Keratinocyte (primary cell): ENCODE measurements around the gene GNPTAB. TPM values are rescaled to one million over a fixed set of nuclear protein-coding genes. Genes with fewer than 3 reads are reported as not detected.

Source experiments
- DNase-seq: peaks from one replicate; pipeline ENCODE4 v3.0.0-alpha.2; 2011; ENCODE audit warnings: low read depth, missing footprints, low spot score
- FAIRE-seq: peaks from 2 replicates; lab custom pipeline; 2011; peaks lifted over from hg19 to GRCh38; lab: Jason Lieb, UNC
- H2AFZ ChIP-seq: 2 replicates; pipeline ENCODE4 v1.6.0; 2012; ENCODE audit warnings: low read length, control low read depth, inconsistent platforms; ENCODE audit not compliant: control insufficient read depth
- H3K27ac ChIP-seq: 2 replicates; pipeline ENCODE4 v1.5.1; 2011; ENCODE audit warnings: low read length; ENCODE audit not compliant: control insufficient read depth, insufficient read depth
- H3K27me3 ChIP-seq: 3 replicates; pipeline ENCODE4 v1.6.0; 2011; ENCODE audit warnings: low read length; ENCODE audit not compliant: control insufficient read depth, insufficient read depth; ENCODE audit errors: extremely low read depth
- H3K36me3 ChIP-seq, 2 experiments: 2 replicates in 1 of 2; 3 replicates in 1 of 2; pipeline ENCODE4 v1.5.1; 2011; ENCODE audit warnings: low read length in 2 of 2, mild to moderate bottlenecking in 1 of 2; ENCODE audit not compliant: control insufficient read depth in 2 of 2, insufficient read depth in 2 of 2; ENCODE audit errors: extremely low read depth in 1 of 2
- H3K4me1 ChIP-seq: 3 replicates; pipeline ENCODE4 v1.5.1; 2011; ENCODE audit warnings: low read length; ENCODE audit not compliant: control insufficient read depth, insufficient read depth; ENCODE audit errors: extremely low read depth
- H3K4me2 ChIP-seq: 3 replicates; pipeline ENCODE4 v1.6.0; 2011; ENCODE audit warnings: low read depth, low read length; ENCODE audit not compliant: control insufficient read depth, insufficient read depth; ENCODE audit errors: extremely low read depth
- H3K4me3 ChIP-seq, 3 experiments: fragments of 200-600 bp in 1 of 3; sonication (generic) in 1 of 3; 2 replicates in 2 of 3; 3 replicates in 1 of 3; pipeline ENCODE4 v1.5.1; 2011 to 2016; ENCODE audit warnings: low read length in 3 of 3, mild to moderate bottlenecking in 3 of 3, control low read depth in 2 of 3, inconsistent platforms in 1 of 3, low read depth in 1 of 3, mixed read lengths in 1 of 3, mixed run types in 1 of 3, moderate library complexity in 1 of 3; ENCODE audit not compliant: control insufficient read depth in 2 of 3, insufficient read depth in 2 of 3; ENCODE audit errors: extremely low read depth in 1 of 3
- H3K79me2 ChIP-seq: 2 replicates; pipeline ENCODE4 v1.6.0; 2012; ENCODE audit warnings: low read length; ENCODE audit not compliant: control insufficient read depth, insufficient read depth
- H3K9ac ChIP-seq: 3 replicates; pipeline ENCODE4 v1.6.0; 2011; ENCODE audit warnings: low read length; ENCODE audit not compliant: control insufficient read depth, insufficient read depth; ENCODE audit errors: extremely low read depth
- H3K9me1 ChIP-seq: 3 replicates; pipeline ENCODE4 v1.6.0; 2011; ENCODE audit warnings: low read length; ENCODE audit not compliant: control insufficient read depth, insufficient read depth; ENCODE audit errors: extremely low read depth
- H3K9me3 ChIP-seq: 2 replicates; pipeline ENCODE4 v1.5.1; 2012; ENCODE audit warnings: low read depth, low read length; ENCODE audit not compliant: control insufficient read depth
- H4K20me1 ChIP-seq: 3 replicates; pipeline ENCODE4 v1.6.0; 2011; ENCODE audit warnings: low read length; ENCODE audit not compliant: control insufficient read depth, insufficient read depth; ENCODE audit errors: extremely low read depth
- EZH2 ChIP-seq: IDR thresholded peaks from one replicate; pipeline ENCODE4 v1.6.1; 2012; ENCODE audit warnings: inconsistent platforms, mild to moderate bottlenecking, low read length, moderate library complexity
- dilution Hi-C: fragments of 300-500 bp; cut with MboI; formaldehyde crosslinking; loops from one replicate; pipeline ENCODE4 v1.7.0; 2020; ENCODE audit warnings: low sequenced_read_pairs; ENCODE audit not compliant: extremely low pct_ligation_motif_present
- polyA plus RNA-seq, 5 experiments: library from polyadenylated mRNA; depleted of rRNA in 3 of 5; stranded (reverse) in 3 of 5; stranded (forward) in 1 of 5; unstranded in 1 of 5; fragments of >200 nt; gene quantifications; 1 replicate in 1 of 5; 2 replicates in 3 of 5; 3 replicates in 1 of 5; pipeline versions ENCODE4 v1.2.1 to v1.2.3, GENCODE V29; 2011 to 2012; ENCODE audit warnings: missing spikeins in 2 of 5, low read depth in 1 of 5, low replicate concordance in 1 of 5
- TF ChIP-seq, protein P1 (sequence below), 3 experiments: IDR thresholded peaks in 1 of 3; conservative IDR thresholded peaks in 1 of 3; optimal IDR thresholded peaks in 1 of 3; 2 replicates in 2 of 3; 3 replicates in 1 of 3; pipeline versions ENCODE3 to v1.5.1; 2011; ENCODE audit warnings: low read length in 3 of 3, mild to moderate bottlenecking in 3 of 3, moderate library complexity in 2 of 3, control low read depth in 1 of 3, inconsistent platforms in 1 of 3; ENCODE audit not compliant: insufficient read depth in 2 of 3; ENCODE audit errors: extremely low read depth in 1 of 3

GNPTAB gene
- polyA plus RNA-seq, 1 donor (not counting 4 experiments of a cell fraction or from before 2014, with no cell fraction given): 35.7 TPM

DNA sequence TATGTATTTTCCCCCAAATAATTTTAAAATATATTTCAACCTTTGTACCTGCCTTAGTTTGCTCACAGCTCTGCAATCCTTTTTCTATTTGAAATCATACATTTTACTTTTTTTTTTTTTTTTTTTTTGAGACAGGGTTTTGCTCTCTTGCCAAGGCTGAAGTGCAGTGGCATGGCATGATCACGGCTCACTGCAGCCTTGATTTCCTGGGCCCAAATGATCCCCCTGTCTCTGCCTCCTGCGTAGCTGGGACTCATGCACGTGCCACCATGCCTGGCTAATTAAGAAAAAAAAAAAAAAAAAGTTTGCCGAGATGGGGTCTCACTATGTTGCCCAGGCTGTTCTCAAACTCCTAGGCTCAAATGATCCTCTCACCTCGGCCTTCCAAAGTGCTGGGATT is 90.2 kb downstream of the GNPTAB start:
- Histone ChIP-seq H2AFZ (no peak overlapping the region), H3K4me3 (no peak overlapping the region), H3K27ac (no peak overlapping the region), H3K9me3 (no peaks in the 10 kb centered on the region), H3K27me3 (no peaks in the 10 kb centered on the region), H3K79me2 (no peaks in the 10 kb centered on the region), H4K20me1 (no peaks in the 10 kb centered on the region), H3K9ac (no peak overlapping the region), H3K4me2 (no peak overlapping the region), H3K36me3 (peaks cover 3 to 4% of the 10 kb centered on the region in 2 experiments), H3K4me1 (no peaks in the 10 kb centered on the region), H3K9me1 (no peaks in the 10 kb centered on the region)
- DNase-seq (no peak), FAIRE-seq (no peak)
- no peak for TF ChIP-seq EZH2
- TF ChIP-seq, protein P1, sequence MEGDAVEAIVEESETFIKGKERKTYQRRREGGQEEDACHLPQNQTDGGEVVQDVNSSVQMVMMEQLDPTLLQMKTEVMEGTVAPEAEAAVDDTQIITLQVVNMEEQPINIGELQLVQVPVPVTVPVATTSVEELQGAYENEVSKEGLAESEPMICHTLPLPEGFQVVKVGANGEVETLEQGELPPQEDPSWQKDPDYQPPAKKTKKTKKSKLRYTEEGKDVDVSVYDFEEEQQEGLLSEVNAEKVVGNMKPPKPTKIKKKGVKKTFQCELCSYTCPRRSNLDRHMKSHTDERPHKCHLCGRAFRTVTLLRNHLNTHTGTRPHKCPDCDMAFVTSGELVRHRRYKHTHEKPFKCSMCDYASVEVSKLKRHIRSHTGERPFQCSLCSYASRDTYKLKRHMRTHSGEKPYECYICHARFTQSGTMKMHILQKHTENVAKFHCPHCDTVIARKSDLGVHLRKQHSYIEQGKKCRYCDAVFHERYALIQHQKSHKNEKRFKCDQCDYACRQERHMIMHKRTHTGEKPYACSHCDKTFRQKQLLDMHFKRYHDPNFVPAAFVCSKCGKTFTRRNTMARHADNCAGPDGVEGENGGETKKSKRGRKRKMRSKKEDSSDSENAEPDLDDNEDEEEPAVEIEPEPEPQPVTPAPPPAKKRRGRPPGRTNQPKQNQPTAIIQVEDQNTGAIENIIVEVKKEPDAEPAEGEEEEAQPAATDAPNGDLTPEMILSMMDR (optimal IDR thresholded peaks at IDR 0.05 in 1 of 3, IDR thresholded peaks at IDR 0.05 in 1 of 3, conservative IDR thresholded peaks at IDR 0.05 in 1 of 3; ENCODE audit: extremely low read depth in 1 of 3, insufficient read depth in 2 of 3, low read length in 3 of 3): no peak
- dilution Hi-C loops: no loop called here

DNA sequence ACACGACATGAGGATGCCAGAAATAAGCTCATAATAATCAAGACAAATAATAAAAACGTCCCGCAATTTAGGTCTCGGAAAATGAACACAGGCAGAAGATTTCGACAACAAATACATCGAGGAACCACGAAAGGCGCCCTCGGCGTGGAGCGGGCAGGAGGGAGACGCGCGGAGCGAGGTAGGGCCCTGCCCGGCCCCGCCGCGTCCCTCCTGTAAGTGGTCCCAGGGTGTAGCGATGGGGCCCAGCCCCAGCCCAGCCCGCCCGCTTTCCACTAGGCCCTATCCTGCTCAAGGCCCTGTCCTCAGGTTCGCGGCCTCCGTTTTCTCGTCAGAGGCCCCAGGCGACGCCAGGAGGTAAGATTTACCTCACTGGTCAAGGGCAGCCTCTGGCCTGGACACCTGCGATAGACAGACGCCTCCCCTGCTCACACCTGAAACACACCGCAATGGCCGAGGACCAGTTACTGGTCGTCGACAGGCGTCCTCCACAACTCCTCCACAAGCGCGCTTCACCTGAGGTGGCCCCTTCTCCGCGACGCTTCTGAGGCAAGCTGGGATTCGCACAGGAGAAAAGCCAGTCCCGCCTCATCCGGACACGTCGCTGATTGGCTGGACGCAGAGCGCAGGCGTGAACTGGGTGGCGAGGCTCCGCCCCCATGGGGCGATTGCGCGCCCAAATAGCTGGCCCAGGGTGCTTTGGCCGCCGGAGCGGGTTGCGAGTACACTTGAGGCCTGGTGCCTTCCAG is 91.7 kb downstream of the GNPTAB start, which contains the start of gene SYCP3:
Gene SYCP3 (minus strand): TSS at position 543 of the 746 bp plus-strand sequence. CDS start 1,527 bp downstream, outside the sequence.
- dilution Hi-C loops: no loop called here
- no peak for DNase-seq

More for the DNA sequence above, 91.7 kb downstream of the GNPTAB start, which contains the start of gene SYCP3:
- Histone ChIP-seq H4K20me1 (no peaks in the 10 kb centered on the region), H3K9me1 (no peaks in the 10 kb centered on the region), H3K79me2 (no peaks in the 10 kb centered on the region), H3K4me1 (no peaks in the 10 kb centered on the region), H3K27me3 (no peaks in the 10 kb centered on the region), H3K4me3 (no peak within 1 kb of the TSS), H3K36me3 (peaks cover 1 to 3% of the 10 kb centered on the region in 2 experiments), H2AFZ (no peak within 1 kb of the TSS), H3K9ac (no peak within 1 kb of the TSS), H3K9me3 (no peaks in the 10 kb centered on the region), H3K4me2 (no peak within 1 kb of the TSS), H3K27ac (no peak within 1 kb of the TSS)
- TF ChIP-seq, protein P1 (optimal IDR thresholded peaks at IDR 0.05 in 1 of 3, IDR thresholded peaks at IDR 0.05 in 1 of 3, conservative IDR thresholded peaks at IDR 0.05 in 1 of 3; ENCODE audit: extremely low read depth in 1 of 3, insufficient read depth in 2 of 3, low read length in 3 of 3): no peak
- no peak for TF ChIP-seq EZH2
- FAIRE-seq: no peak
